Eye (tissue), 1 donor: ENCODE results near the gene CFL2.
"Not testable (repeated sequence)": the region's sequence is repeated elsewhere in the genome, so short reads cannot be mapped to it uniquely, and the experiment has no call there.

ENCODE experiments used
- DNase-seq: peaks from one replicate; pipeline ENCODE4 v3.0.0-alpha.2; 2015

CFL2 gene

DNA sequence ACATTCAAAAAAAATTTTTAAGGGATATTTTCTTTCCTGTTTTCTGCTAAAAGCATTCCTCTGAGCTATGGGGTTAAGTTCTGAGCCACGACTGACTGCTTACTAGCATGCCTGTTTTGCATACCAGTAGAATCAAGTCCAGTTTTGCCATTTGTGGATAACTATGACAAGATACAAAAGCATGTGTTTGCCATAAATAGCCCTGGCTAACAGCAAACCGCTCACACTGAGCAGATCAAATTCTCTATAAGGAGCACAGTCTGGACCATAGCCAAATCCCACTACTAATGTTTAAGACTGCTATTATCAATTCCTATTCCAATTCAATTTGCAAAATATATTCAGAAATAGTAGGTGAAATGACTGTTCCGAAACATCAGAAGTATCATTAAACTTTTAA, 3.2 kb downstream of the CFL2 start:
- peak; percentile 40 for DNase-seq

DNA sequence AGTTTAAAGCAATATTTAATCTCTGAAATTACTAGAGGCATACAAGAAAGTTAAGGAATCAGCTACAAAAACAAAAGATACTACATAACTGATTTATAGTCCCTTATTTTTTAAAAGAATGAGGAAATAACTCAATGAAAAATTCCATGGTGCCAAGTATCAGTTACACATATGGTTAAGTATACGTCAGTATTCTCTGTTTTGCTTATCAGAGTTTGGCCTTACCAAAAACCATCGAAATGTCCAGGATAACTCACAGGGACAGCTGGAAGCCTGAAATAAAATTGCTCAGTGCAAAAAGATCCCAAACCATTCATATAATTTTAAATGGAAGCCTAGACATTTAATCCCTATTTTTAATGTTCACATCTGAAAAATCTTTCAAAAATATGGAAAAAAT, 3.6 kb downstream of the CFL2 start:
- no peak for DNase-seq

DNA sequence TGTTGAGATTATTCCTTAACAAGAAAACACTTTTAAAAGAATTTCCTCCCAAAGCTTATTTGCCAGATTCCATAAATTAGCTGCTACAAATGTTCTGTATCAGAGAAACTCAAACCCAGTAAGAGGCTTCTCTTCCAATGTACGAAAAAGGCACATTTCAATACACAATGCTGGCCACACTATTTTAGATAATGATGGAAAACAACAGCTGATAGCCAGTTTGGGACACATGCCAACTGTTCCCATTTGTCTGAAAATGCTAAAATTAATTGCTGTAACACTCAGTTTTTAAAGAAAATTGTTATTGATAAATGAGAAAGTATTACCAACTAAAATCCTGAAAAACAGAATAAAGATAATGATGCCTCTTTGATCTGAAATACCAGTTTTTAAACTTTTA, 4.4 kb downstream of the CFL2 start:
- no peak for DNase-seq

DNA sequence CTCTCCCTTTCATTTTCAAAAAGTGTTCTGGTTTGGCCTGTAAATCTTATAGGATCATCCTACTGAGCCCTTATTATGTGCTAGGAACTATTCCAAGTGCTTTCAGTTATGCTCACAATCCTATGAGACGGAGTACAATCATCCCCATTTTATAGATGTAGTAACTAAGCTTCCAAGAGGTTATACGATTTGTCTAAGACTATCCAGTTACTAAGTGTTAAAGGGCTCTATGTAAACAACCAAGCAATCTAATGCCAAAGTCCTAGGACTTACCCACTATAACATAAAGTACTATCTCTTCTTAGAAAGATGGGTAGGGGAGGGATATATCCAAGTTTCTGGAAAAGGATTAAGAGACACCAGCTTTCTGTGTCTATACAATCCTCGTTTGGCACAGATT, 6.7 kb downstream of the CFL2 start:
- no peak for DNase-seq

DNA sequence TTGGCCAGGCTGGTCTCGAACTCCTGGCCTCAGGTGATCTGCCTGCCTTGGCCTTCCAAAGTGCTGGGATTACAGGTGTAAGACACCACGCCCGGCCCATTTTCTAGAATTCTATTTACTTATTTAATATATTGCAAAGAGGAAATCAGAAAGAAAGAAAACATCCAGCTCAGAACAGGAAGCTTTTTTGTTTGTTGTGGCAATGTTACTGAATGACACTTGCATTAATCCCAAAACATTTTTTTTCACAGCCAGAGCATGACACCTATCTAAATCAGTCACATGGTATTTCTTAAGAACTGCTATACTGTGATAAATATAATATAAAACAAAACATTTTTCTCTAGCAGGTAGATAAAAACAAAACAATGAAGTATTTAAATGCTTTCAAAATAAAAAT, 12.6 kb downstream of the CFL2 start:
- DNase-seq, result no peak

DNA sequence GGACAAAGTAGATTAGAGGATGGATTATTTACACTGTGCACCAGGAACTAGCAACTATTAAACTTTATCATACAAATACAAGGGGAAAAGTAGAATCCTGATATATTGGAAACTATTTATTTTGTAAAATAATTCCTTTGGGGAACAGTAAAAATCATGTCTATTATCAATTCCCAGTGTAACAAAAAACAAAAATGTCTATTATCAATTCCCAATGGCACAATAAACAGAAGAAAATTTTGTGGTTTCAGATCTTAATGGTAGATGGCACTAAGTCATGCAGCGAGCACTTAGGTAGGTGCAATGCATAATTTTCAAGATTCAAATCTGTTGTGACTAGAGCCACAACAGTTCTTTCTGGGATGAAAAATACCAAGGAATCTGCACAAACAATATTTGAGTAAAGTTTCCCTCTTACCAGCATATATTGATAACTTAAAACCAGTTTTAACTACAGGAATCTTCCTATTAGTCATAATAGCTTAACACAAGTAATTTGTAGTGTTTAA, 13.7 kb downstream of the CFL2 start:
- no peak for DNase-seq

DNA sequence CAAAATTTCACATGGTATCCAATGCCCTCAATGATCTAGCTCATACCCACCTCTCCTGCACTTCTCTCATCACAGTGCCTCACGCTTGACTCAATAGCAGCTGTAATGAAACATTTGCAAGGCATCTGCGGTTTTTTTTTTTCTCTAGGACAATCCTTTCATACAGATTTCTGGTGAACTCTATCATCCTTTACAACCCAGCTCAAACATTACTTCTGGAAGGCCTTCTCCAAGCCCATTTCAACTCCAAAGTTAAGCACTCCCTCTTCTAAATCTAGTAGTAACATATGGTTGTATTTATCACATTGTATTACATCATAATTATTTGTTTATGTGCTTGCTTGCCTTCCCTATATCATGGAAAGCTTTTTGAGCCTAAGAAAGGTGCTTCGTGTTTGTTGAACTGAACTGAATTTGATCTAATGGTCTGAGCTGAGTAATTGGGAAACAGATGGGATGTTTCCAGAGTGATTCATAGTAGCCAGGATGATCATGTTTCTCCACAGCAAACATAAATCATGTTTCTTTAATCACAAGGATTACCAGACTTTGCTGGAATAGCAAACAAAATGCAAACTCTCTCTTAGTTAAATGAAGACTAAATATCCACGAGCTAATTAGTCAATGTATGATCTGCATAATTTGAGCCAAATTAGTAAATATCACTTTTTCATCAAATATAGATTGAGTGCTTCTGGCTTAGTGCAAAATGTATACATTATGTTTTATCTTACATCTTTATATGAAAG, 14.3 kb downstream of the CFL2 start:
- peak; percentile 50 for DNase-seq

DNA sequence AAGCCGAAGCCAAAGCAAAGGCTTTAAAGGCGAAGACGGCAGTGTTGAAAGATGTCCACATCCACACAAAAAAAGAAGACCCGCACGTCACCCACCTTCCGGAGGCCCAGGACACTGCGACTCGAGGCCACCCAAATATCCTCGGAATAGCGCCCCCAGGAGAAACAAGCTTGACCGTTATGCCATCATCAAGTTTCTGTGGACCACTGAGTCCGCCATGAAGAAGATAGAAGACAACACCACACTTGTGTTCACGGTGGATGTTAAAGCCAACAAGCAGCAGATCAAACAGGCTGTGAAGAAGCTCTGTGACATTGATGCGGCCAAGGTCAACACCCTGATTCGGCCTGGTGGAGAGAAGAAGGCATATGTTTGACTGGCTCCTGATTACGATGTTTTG, 20.2 kb downstream of the CFL2 start:
- not testable (repeated sequence) for DNase-seq

DNA sequence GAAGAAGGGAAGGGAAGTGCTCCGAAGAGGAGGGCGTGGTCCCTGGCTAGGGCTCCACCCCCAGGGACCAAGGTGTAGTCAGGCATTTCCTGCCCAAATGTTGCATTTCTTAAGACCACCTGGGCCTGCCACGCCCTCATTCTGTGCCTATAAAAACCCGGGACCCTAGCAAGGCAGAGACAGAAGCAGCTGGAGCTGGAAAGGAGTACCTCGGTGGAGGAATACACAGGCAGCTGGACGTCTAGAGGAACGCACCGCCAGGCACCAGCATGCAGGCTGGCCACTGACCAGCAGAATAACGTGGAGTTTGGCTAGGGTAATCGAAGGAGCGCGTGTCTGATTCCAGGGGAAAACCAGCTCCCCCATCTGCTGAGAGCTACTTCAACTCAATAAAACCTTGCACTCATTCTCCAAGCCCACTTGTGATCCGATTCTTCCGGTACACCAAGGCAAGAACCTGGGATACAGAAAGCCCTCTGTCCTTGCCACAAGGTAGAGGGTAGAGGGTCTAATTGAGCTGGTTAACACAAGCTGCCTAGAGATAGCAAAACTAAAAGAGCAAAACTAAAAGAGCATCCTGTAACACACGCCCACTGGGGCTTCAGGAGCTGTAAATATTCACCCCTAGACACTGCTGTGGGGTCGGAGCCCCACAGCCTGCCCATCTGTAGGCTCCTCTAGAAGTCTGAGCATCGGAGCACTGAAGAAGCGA, 21.0 kb downstream of the CFL2 start:
- no peak for DNase-seq

DNA sequence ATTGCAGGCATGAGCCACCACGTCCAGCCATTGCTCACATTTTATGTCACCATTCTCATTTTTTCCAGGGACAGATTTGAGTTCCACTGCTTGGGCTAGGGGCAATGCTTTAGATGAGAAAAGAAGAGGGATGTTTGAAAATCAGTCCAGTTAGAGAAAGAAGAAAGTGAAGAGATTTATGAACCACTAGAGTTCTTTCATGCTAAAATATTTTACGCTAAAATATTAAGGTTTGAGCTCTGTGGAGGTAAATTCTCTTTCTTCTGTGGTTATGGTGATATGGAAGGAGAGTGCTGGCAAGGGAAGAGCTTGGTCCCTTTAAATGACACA, 21.5 kb downstream of the CFL2 start:
- no peak for DNase-seq

DNA sequence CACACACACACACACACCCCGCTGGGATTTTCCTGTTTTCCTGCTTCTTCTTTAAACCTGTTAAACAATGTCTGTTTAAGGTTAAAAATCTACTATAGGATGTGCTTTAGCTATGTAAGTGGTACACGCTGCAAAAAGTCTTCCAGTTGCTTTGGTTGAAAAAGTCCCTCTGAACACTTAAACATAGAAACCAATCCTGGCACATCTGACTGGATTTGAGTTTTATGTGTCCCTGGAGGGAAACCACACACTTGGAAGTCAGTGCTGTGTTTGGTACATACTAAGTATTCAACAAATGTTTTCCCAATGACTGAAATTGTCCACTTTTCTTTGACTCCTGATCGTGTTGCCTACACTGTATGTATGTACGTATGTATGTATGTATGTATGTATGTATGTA, 22.0 kb downstream of the CFL2 start:
- DNase-seq, result no peak

DNA sequence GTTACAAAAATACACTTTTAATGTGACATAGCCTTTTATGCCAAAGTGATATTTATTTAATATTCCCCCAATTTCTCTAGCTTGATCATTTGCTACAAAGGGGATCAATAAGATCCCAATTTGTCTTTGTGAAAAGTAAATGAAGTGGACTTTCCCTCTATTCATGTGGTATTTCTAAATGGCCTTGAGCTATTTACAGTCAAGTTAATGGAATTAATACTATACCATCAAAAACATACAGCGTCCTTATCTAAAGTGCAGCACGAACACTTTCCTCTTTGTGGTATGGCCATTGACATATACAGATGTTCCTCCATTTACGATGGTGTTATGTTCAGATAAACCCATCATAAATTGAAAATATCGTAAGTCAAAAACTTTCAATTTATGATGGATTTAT, 23.2 kb downstream of the CFL2 start:
- DNase-seq, result no peak

DNA sequence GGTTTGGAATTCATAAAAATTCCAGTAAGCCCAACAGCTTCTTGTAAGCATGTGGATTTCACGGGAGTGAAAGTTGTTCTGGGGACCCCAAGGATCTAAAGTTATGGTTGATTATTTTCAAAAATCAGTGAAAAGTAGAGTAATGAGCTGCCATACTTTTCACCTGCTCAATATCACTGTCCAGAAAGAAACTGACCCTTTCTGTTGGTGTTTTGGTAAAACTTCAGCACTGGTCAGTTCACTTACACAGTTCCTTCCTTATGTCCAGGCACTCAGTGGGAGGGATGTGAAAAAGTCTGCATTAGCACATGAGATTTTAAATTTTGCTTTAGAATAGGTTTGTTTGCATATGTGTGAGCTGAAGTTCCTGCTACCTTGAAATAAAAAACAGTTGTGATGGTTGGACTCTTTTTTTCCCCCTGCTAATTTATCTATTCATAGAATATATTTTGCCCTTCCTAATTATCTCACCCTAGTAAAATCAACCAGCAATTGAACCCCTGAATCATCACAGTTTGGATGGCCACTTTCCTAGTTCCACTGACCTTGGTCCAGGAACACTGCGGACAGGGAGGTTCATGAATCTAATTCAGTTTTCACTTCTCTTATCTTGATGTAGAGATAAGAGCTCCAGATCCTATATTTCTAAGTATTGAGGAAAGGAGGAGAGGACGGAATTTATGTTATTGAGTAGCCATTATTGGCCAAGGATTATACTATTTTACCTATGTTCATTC, 25.8 kb downstream of the CFL2 start:
- no peak for DNase-seq

DNA sequence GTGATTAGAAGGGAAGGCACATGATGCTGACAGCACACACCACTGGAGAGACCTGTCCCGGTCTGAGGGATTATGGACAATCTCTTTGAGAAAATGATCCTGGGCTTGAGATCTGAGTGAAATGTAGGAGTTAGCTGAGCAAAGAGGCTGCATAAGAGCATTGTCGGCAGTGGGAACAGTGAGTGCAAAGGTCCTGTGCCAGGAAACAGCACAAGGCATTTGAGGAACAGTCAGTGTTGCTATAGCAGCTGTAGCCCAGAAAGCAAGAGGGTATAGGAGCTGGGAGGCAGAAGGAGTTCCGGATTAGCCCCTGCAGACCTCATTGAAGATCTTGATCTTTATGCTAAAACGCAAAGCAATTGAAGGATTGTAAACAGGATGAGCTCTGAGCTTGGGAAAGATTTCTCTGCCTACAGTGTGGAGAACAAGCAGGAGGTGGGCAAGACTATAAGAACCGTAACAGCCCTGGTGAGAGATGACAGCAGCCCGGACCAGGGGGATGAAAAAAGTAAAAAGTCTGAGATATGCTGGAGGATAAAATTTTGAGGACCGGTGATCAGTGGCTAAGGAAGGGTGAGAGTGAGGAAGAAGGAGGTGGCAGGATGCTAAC, 28.5 kb downstream of the CFL2 start:
- no peak for DNase-seq

DNA sequence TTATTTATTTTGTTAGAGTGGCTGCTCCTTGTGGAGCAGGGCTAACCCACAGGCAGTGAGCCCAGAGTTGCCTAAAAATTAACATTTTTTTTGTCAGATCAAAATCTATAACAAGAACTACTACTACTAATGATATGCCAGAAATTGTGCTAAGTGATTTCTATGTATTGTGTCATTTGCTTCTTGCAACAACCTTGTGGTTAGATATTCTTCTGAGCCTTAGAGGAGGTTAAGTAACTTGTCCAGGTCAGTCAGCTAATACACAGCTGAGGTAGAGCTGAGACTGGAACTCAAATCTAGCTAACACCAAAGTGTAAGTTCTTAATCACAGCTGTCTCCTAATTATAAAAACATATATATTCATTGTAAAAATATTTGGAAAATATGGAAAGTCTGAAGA, 29.8 kb downstream of the CFL2 start:
- no peak for DNase-seq

DNA sequence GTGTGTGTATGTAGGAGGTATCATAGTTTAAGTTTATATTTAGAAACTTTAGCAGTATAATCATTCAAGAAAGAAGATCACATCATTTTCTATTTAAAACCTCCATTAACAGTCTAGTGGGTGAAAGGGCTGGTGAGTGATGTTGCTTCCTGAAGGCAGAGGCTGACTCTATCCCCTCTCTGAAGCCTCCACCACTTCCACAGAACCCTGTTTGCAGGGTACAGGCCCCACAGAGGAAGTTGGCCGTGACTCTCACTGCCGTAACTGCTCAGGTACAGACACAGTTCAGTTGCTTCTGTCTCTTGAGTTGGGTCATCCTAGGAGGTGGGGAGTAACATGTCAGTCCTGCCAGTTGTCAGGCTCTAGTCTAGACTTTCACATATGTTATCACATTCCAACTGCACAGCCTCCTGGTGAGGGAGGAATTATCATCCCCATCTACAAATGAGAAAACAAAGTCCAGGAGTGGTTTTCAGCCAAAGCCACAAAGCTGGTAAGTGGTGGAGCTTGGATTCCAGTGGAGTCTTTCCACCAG, 31.5 kb downstream of the CFL2 start:
- no peak for DNase-seq

DNA sequence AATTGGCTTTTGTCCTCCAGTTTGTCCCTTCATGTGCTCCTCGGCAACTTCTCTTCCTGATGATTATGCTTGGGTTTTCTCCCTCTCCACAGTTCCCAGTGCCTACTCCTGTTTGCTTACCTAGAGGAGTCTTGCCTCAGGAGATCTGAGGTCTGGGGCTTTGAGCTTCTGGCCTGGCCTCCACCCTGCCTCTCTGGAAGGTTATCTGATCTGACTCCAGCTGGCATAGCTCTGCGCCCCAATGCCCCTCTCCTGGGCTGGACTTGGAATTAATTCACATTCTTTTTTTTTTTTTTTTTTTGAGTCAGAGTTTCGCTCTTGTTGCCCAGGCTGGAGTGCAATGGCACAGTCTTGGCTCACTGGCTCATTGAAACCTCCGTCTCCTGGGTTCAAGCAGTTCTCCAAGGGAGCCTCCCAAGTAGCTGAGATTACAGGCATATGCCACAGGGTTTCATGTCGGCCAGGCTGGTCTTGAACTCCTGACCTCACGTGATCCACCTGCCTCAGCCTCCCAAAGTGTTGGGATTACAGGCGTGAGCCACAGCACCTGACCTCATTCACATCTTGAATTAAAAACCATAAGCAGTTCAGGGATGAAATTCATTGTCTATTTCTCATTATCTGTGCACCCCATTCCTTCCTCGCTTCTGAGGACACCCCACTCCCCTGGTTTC, 33.5 kb downstream of the CFL2 start:
- no peak for DNase-seq

DNA sequence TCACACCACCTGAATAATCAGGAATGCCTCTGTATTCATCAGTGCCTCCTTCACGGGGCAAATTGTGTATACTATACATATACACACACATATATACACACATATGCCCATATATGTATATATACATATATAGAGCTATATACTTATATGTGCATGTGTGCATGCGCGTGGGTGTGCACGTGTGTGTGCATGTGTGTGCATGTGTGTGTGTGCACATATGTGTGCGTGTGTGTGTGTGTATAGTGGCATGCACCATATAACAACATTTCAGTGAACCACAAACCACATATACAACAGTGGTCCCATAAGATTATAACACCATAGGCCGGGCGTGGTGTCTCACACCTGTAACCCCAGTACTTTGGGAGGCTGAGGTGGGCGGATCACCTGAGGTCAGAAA, 35.7 kb downstream of the CFL2 start:
- DNase-seq, result no peak

DNA sequence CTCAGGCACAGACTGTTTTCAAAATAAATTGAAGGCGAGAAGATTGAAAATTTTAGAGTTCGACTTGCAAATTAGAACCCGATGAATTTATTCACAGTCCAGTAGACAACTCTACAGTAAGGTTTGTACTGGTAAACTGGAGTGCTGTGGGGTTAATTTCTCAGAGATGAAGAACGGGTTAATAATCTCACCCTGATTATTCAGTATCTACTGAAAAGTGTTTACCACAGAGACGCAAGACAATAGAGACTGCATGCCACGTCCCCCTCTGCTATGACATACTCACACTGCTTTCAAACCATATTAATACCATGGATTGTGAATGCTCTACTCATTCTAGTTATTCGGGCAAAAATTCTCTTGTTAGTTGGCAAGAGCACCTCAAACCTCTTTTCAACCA, 36.1 kb downstream of the CFL2 start:
- no peak for DNase-seq

DNA sequence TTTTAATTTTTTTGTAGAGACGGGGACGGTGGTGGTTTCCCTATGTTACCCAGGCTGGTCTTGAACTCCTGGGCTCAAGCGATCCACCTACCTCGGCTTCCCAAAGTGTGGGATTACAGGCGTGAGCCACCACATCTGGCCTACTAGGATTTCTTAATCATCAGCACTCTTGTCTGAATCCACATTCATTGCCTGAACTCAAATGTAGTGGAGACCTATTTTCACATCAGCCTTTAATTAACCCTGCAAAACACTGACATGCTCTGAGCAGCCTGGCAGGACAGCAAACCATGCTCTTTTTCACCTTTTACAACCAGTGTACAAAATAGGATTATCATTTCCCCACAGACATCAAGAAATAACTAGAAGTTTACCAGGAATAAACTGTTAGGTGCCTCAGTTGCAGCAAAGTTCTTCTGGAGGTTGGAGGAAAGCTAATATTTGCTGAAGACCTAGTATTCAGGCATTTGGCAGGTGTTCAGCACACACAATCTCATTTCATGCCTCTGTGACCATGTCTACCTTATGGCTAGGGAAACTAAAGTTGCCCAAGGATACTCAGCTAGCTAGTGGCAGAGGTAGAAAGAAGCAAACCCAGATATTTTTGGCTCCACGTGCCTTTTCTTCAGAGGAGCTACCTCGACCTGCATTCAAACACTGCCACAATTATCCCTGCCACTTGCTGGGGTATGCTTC, 37.7 kb downstream of the CFL2 start:
- DNase-seq, result no peak

DNA sequence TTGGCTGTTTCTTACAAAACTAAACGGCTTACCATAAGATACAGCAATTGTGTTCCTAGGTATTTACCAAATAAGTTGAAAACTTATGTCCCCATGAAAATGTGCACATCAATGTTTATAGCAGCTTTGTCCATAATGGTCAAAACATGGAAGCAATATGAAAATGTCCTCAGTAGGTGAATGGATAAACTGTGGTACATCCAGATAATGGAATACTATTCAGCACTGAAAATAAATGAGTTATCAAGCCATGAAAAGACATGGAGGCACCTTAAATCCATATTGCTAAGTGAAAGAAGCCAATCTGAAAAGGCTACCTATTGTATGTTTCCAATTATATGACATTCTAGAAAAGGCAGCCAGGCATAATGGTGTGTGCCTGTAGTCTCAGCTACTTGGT, 40.7 kb downstream of the CFL2 start:
- DNase-seq, result no peak

DNA sequence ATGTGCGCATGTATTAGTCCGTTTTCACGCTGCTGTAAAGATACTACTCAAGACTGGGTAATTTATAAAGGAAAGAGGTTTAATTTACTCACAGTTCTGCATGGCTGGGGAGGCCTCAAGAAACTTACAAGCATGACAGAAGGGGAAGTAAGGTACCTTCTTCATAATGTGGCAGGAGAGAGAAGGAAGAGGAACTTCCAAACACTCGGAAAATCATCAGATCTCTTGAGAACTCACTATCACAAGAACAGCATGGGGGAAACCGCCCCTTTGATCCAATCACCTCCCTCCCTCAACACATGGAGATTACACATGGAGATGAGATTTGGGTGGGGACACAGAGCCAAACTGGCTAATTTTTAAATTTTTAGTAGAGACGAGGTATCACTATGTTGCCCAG, 42.7 kb downstream of the CFL2 start:
- no peak for DNase-seq
